ENCODE results near the gene PNKD.
A peak's percentile ranks its signal among the peaks of the same experiment; 100 is the strongest.
"Not testable (repeated sequence)": the region's sequence is repeated elsewhere in the genome, so short reads cannot be mapped to it uniquely, and the experiment has no call there.

PNKD gene

GRCh38 chr2:218266316-218266979 lies 3.9 kb upstream of the PNKD start:
- H3K4me3 ChIP-seq (ENCODE audit: low read length), result no peak overlapping the region
- no peak for DNase-seq (ENCODE audit: low read depth)
- TF ChIP-seq CTCF (conservative IDR thresholded peaks at IDR 0.05; ENCODE audit: low read length), result no peak

GRCh38 chr2:218267259-218267658 lies 3.1 kb upstream of the PNKD start:
- H3K4me3 ChIP-seq (ENCODE audit: low read length), result no peak overlapping the region
- no peak for DNase-seq (ENCODE audit: low read depth)
- TF ChIP-seq CTCF (conservative IDR thresholded peaks at IDR 0.05; ENCODE audit: low read length), result no peak

- TF ChIP-seq CTCF (conservative IDR thresholded peaks at IDR 0.05; ENCODE audit: low read length), result no peak
- no peak for DNase-seq (ENCODE audit: low read depth)
- peak overlapping the region; percentile 93 for H3K4me3 ChIP-seq (ENCODE audit: low read length)
These were observed 585 bp downstream of the PNKD start for GRCh38 chr2:218270721-218271486.

DNA sequence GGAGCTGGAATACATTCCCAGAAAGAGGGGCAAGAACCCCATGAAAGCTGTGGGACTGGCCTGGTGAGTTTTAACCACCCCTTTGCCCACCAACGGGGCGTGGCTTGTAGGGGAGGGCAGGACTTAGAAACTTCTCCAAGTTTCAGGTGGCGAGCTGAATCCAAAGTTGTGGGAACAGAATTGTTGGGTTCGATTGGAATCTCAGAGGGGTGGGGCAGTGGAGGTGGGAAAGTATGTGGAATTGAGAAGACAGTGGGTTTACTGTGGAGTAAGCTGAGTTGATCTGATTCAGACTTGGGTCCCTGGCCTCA lies 1.1 kb downstream of the PNKD start:
- peak overlapping the region; percentile 93 for H3K4me3 ChIP-seq (ENCODE audit: low read length)
- no peak for TF ChIP-seq CTCF (conservative IDR thresholded peaks at IDR 0.05; ENCODE audit: low read length)
- no peak for DNase-seq (ENCODE audit: low read depth)

DNA sequence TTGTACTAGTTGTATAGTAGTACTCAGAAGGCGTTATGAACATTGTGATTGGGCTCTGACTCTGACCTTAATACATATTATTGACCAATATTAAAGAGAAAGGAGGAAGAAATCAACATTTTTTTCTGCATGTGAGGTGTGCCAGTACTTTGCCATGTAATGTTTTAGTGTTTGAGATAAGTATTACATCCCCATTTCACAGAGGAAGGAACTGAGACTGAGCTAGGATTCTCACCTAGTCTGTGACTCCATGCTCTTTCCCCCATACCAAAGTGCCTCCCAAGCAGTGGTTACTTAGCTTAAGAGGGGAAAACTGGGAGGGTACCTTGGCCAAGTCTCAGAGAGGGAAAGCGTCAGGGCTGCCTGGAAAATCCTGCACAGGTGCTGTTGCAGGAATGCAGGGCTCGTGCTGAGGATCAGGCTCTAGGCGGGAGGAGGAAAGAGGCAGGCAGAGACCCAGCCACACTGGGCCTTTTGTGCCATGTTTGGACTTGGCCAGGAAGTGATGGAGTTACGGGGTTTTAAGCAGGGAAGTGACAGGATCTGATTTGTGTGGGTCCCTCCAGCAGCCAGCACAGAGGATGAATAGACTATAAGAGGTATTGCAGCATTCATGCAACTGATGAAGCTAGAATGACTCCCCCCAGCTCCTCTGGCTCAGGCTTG lies 1.7 kb downstream of the PNKD start:
- peak overlapping the region; percentile 26; the same call in 1 of the 2 replicates for H3K4me3 ChIP-seq (ENCODE audit: low read length)
- no peak for TF ChIP-seq CTCF (conservative IDR thresholded peaks at IDR 0.05; ENCODE audit: low read length)
- DNase-seq (ENCODE audit: low read depth), result no peak

GRCh38 chr2:218272531-218273212 lies 2.4 kb downstream of the PNKD start:
- H3K4me3 ChIP-seq (ENCODE audit: low read length), result no peak overlapping the region; the same call in 1 of the 2 replicates
- TF ChIP-seq CTCF (conservative IDR thresholded peaks at IDR 0.05; ENCODE audit: low read length), result peak; percentile 90
- peak; percentile 96 for DNase-seq (ENCODE audit: low read depth)

- not testable (repeated sequence) for DNase-seq (ENCODE audit: low read depth); H3K4me3 ChIP-seq (ENCODE audit: low read length)
These were observed 3.0 kb downstream of the PNKD start for GRCh38 chr2:218273214-218273907.

Measured in AG10803 (cell line).